RWPE2 (cell line): ENCODE data around the gene ZC3H7A.

ENCODE experiments used
- ATAC-seq: fragments of 200-7000 bp; cut with Tn5 transposase; 3 replicates; pipeline ENCODE4 v1.9.1; 2021; ENCODE audit warnings: low read depth
- DNase-seq: peaks from one replicate; pipeline ENCODE4 v3.0.0-alpha.2; 2020; ENCODE audit warnings: low spot score
- H3K27ac ChIP-seq: fragments of 450-650 bp; 2 replicates; pipeline ENCODE4 v1.5.1; 2017; ENCODE audit warnings: mild to moderate bottlenecking; ENCODE audit not compliant: poor library complexity, severe bottlenecking
- H3K27me3 ChIP-seq: fragments of 250-450 bp; sonication (Bioruptor Pico); 2 replicates; pipeline ENCODE4 v1.5.1; 2021; ENCODE audit warnings: mild to moderate bottlenecking, moderate library complexity; ENCODE audit not compliant: insufficient read depth, poor library complexity, severe bottlenecking
- H3K36me3 ChIP-seq: fragments of 250-450 bp; sonication (Bioruptor Pico); 2 replicates; pipeline ENCODE4 v1.5.1; 2020; ENCODE audit warnings: low read depth, mild to moderate bottlenecking, moderate library complexity
- H3K4me1 ChIP-seq: fragments of 250-450 bp; sonication (Bioruptor Pico); 2 replicates; pipeline ENCODE4 v1.5.1; 2021; ENCODE audit warnings: mild to moderate bottlenecking, moderate library complexity; ENCODE audit not compliant: insufficient read depth, poor library complexity, severe bottlenecking
- H3K4me3 ChIP-seq: fragments of 250-450 bp; sonication (Bioruptor Pico); 2 replicates; pipeline ENCODE4 v1.5.1; 2021; ENCODE audit warnings: mild to moderate bottlenecking, moderate library complexity; ENCODE audit not compliant: severe bottlenecking
- H3K9me3 ChIP-seq: fragments of 250-450 bp; sonication (Bioruptor Pico); 2 replicates; pipeline ENCODE4 v1.5.1; 2021; ENCODE audit warnings: mild to moderate bottlenecking, moderate library complexity; ENCODE audit not compliant: severe bottlenecking
- TF ChIP-seq, protein P1 (sequence below): fragments of 450-650 bp; IDR thresholded peaks from one replicate; pipeline ENCODE4 v1.5.1; 2017; ENCODE audit warnings: mild to moderate bottlenecking, moderate library complexity; ENCODE audit not compliant: poor library complexity, severe bottlenecking

Gene ZC3H7A

GRCh38 chr16:11717811-11718210, 79.2 kb downstream of the ZC3H7A start:
- Histone ChIP-seq H3K9me3 (no peaks in the 10 kb centered on the region), H3K4me3 (no peak overlapping the region), H3K27me3 (no peaks in the 10 kb centered on the region), H3K36me3 (peaks cover 78% of the 10 kb centered on the region), H3K27ac (no peak overlapping the region), H3K4me1 (no peaks in the 10 kb centered on the region)
- TF ChIP-seq, protein P1, sequence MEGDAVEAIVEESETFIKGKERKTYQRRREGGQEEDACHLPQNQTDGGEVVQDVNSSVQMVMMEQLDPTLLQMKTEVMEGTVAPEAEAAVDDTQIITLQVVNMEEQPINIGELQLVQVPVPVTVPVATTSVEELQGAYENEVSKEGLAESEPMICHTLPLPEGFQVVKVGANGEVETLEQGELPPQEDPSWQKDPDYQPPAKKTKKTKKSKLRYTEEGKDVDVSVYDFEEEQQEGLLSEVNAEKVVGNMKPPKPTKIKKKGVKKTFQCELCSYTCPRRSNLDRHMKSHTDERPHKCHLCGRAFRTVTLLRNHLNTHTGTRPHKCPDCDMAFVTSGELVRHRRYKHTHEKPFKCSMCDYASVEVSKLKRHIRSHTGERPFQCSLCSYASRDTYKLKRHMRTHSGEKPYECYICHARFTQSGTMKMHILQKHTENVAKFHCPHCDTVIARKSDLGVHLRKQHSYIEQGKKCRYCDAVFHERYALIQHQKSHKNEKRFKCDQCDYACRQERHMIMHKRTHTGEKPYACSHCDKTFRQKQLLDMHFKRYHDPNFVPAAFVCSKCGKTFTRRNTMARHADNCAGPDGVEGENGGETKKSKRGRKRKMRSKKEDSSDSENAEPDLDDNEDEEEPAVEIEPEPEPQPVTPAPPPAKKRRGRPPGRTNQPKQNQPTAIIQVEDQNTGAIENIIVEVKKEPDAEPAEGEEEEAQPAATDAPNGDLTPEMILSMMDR, result no peak
- ATAC-seq (no peak), DNase-seq (no peak)

DNA sequence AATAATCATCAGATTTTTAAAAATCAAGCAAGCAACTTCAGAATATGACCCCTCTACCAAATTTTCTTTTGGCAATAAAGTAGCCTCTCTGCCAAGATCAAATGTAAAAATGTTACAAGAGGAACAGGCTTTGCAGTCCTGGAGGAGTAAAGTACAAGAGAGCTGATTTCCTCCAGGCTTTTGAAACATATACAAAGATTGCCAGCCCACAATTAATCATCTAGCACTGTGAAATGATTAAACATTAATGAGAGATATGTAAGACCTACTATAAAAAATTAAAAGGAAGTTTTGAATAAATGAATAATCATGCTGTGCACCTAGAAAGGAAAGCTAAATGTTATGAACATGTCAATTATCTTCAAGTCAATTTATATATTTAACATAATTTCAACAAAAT, 80.7 kb downstream of the ZC3H7A start:
- Histone ChIP-seq H3K27me3 (no peaks in the 10 kb centered on the region), H3K4me1 (no peaks in the 10 kb centered on the region), H3K36me3 (peaks cover 77% of the 10 kb centered on the region), H3K4me3 (no peak overlapping the region), H3K27ac (no peak overlapping the region), H3K9me3 (no peaks in the 10 kb centered on the region)
- TF ChIP-seq, protein P1, result no peak
- DNase-seq (no peak), ATAC-seq (no peak)

- H3K36me3 ChIP-seq, result peaks cover 77% of the 10 kb centered on the region
- no peak for DNase-seq
Observed at GRCh38 chr16:11715246-11715947, 81.7 kb downstream of the ZC3H7A start.

GRCh38 chr16:11712122-11712521, 84.9 kb downstream of the ZC3H7A start:
- Histone ChIP-seq H3K36me3 (peaks cover 76% of the 10 kb centered on the region), H3K4me3 (no peak overlapping the region), H3K27ac (no peak overlapping the region), H3K4me1 (no peaks in the 10 kb centered on the region), H3K27me3 (no peaks in the 10 kb centered on the region), H3K9me3 (no peaks in the 10 kb centered on the region)
- ATAC-seq (no peak), DNase-seq (no peak)
- TF ChIP-seq, protein P1, result no peak

More at GRCh38 chr16:11715246-11715947, 81.7 kb downstream of the ZC3H7A start:
- Histone ChIP-seq H3K4me1 (no peaks in the 10 kb centered on the region), H3K4me3 (no peak overlapping the region), H3K27me3 (no peaks in the 10 kb centered on the region), H3K27ac (no peak overlapping the region), H3K9me3 (no peaks in the 10 kb centered on the region)
- TF ChIP-seq, protein P1, result no peak
- ATAC-seq, result no peak

- ATAC-seq (no peak), DNase-seq (no peak)
- TF ChIP-seq, protein P1, result no peak
- Histone ChIP-seq H3K36me3 (peaks cover 77% of the 10 kb centered on the region), H3K9me3 (no peaks in the 10 kb centered on the region), H3K4me3 (no peak overlapping the region), H3K4me1 (no peaks in the 10 kb centered on the region), H3K27me3 (no peaks in the 10 kb centered on the region), H3K27ac (no peak overlapping the region)
Observed at GRCh38 chr16:11711662-11712061, 85.4 kb downstream of the ZC3H7A start.
